ENCODE data around the gene C11orf68. TPM values are rescaled to one million over a fixed set of nuclear protein-coding genes. Genes with fewer than 3 reads are reported as not detected.
A peak's percentile ranks its signal among the peaks of the same experiment; 100 is the strongest.

C11orf68 gene
- total RNA-seq, 1 experiment from 2014 or later, result 31.9 TPM

- DNase-seq (ENCODE audit: low spot score), result no peak
- ChIA-PET POLR2A (interaction anchor here (1.0 to 1.2 kb wide), 2 partner anchors 14 to 72 kb away, joined by 4 to 6 read pairs; partner anchors contain the start of gene MUS81), CTCF (interaction anchor here (0.6 to 3.7 kb wide), 20 partner anchors 11 to 162 kb away, joined by 3 to 24 read pairs (median 5); partner anchors contain the start of genes C11orf68, CCDC85B, FIBP and MUS81)
- peak; percentile 65 for ATAC-seq
- H3K27ac Mint-ChIP-seq, result no peak overlapping the region
- H3K4me1 Mint-ChIP-seq, result peaks cover 17% of the 10 kb centered on the region
- H3K36me3 Mint-ChIP-seq, result no peaks in the 10 kb centered on the region
- no peak overlapping the region for H3K4me3 Mint-ChIP-seq
- no peak for TF ChIP-seq ATF3 (CRISPR knock-in tag; conservative IDR thresholded peaks at IDR 0.05)
- no peak for TF ChIP-seq ERG (CRISPR knock-in tag; IDR thresholded peaks at IDR 0.05)
- TF ChIP-seq NR2C2 (CRISPR knock-in tag; IDR thresholded peaks at IDR 0.05), result no peak
- no peak for TF ChIP-seq MYBL2 (CRISPR knock-in tag; IDR thresholded peaks at IDR 0.05)
- no peak for TF ChIP-seq JUN (CRISPR knock-in tag; IDR thresholded peaks at IDR 0.05)
- TF ChIP-seq ZBTB43 (CRISPR knock-in tag; IDR thresholded peaks at IDR 0.05), result no peak
- TF ChIP-seq ZBTB21 (CRISPR knock-in tag; IDR thresholded peaks at IDR 0.05; ENCODE audit: borderline replicate concordance), result no peak
- TF ChIP-seq SMAD3 (CRISPR knock-in tag; IDR thresholded peaks at IDR 0.05; ENCODE audit: borderline replicate concordance), result no peak
- no peak for TF ChIP-seq ZNF416 (CRISPR knock-in tag; IDR thresholded peaks at IDR 0.05)
- TF ChIP-seq ZMAT4 (CRISPR knock-in tag; IDR thresholded peaks at IDR 0.05), result no peak
- no peak for TF ChIP-seq ZNF532 (CRISPR knock-in tag; IDR thresholded peaks at IDR 0.05; ENCODE audit: borderline replicate concordance)
- TF ChIP-seq ZNF396 (CRISPR knock-in tag; IDR thresholded peaks at IDR 0.05; ENCODE audit: borderline replicate concordance), result no peak
- TF ChIP-seq PRRX2 (CRISPR knock-in tag; IDR thresholded peaks at IDR 0.05), result no peak
- no peak for TF ChIP-seq ZNF263 (CRISPR knock-in tag; IDR thresholded peaks at IDR 0.05; ENCODE audit: low read depth)
- no peak for TF ChIP-seq HMGA2 (CRISPR knock-in tag; IDR thresholded peaks at IDR 0.05)
- TF ChIP-seq ZSCAN18 (CRISPR knock-in tag; IDR thresholded peaks at IDR 0.05), result no peak
- TF ChIP-seq FOXJ3 (CRISPR knock-in tag; IDR thresholded peaks at IDR 0.05; ENCODE audit: borderline replicate concordance), result no peak
- TF ChIP-seq CTCF (IDR thresholded peaks at IDR 0.05), result no peak
- no peak for TF ChIP-seq SMAD4 (CRISPR knock-in tag; IDR thresholded peaks at IDR 0.05)
- no peaks in the 10 kb centered on the region for H3K9me3 Mint-ChIP-seq
- no peaks in the 10 kb centered on the region for H3K27me3 Mint-ChIP-seq (ENCODE audit: low read depth)
Observed at GRCh38 chr11:65931773-65932557, 13.1 kb upstream of the C11orf68 start.
